HG03064 (cell line): ENCODE data around the gene CAPN11.
A peak's percentile ranks its signal among the peaks of the same experiment; 100 is the strongest.

Experiments used
- ATAC-seq: cut with Tn5 transposase; IDR thresholded peaks from one replicate; pipeline ENCODE4 v1.9.1; 2021; ENCODE audit warnings: low read depth; ENCODE audit not compliant: unreplicated experiment

The CAPN11 gene

DNA sequence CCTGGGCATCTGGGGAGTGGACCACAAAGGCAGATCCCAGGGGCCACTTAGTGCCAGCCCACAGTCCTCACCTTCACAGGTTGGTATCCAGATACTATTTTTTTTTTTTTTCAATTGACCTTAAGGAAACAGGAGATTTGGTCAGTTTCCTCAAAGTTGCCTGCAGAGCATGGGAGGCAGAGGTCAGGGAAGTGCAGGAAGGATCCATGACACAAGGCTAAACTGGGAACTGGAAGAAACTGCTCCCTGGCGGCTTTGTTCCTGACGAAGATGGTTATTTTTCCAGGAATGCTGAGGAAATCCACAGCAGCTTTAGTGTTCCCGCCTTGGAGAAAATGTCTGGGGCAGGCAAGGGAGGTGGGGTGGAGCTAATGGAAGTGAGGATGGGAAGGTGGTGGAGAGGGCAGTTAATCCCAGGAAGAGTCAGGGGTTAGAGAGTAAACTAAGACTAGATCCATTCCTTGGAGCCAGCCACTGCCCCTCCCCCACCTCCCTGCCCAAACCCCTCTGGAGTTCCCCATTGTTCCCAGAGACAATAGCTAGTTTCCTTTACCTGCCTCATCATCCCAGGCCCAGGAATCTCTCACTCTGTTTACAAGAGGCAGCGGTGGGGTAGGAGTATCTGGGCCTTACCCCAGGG is 43.8 kb downstream of the CAPN11 start:
- no peak for ATAC-seq

DNA sequence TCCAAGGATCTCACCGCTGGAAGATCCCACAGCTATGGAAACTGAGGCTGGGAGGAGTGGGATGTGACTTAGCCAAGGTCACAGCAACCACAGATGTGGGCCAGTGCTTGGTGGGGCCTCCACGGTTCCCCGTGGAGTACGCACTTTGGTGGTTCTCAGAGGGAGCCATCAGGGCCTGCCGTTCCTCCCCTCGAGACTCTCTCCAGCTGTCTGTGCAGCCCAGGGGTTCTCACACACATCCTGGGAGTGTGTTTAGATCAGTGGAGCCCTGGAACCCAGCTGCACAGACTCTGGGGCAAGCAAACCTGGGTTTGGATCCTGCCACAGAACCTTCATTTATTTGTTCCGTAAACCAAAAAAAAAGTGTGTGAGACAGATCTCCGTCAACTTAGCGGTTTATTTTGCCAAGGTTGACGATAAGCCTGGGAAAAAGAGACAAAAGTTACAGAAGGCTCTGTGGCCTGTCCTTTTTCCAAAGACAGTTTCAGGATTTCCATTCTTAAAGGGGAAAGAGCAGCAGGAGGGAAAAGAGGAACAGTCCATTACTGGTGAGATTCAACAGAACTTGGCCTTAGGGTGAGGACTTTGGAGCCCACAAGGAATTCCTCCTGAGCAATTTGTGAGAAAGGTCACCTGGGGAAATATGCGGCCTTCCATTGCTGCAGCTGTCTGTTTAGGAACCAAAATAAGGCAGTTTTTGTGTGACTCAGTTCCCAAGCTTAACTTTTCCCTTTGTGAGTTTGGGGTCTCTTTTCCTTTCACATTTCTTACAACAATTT is 44.5 kb downstream of the CAPN11 start:
- no peak for ATAC-seq

DNA sequence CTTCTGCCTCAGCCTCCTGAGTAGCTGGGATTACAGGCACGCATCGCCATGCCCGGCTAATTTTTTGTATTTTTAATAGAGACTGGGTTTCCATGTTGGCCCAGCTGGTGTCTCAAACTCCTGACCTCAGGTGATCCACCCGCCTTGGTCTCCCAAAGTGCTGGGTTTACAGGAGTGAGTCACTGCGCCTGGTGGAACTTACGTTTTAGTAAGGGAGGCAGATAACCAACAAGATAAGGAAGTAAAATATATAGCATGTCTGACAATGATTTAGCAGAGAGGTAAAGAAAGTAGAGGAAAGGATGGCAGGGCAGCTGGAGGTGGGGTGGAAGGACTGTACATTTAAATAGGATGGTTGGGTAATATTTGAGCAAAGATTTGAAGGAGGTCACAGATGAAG is 45.3 kb downstream of the CAPN11 start:
- no peak for ATAC-seq

DNA sequence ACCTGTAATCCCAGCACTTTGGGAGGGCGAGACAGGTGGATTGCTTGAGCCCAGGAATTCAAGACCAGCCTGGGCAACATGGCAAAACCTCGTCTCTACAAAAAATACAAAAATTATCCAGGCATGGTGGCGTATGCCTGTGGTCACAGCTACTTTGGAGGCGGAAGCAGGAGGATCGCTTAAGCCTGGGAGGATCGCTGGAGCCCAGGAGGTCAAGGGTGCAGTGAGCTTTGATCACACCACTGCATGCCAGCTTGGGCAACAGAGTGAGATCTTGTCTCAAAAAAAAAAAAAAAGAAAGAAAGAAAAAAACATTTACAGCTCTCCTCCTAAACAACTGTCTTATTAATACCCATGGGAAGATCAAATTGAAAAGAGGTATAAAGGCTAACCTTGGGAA is 49.3 kb downstream of the CAPN11 start:
- ATAC-seq: no peak

DNA sequence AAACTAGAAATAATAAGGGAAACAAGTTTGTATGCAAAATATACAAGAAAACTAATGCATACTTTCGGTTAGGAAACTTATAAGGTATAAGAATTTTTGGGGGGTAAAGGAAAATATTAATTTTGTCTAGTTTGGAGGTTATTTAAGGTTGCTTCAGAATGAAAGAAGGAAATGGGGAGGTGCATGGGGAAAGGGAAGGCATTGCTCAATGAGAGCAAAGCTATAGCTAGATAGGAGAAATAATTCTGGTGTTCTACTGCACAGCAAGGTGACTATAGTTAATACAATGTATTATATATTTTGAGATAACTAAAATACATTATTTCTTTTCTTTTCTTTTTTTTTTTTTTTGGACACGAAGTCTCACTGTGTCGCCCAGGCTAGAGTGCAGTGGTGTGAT is 52.7 kb downstream of the CAPN11 start:
- ATAC-seq: no peak

DNA sequence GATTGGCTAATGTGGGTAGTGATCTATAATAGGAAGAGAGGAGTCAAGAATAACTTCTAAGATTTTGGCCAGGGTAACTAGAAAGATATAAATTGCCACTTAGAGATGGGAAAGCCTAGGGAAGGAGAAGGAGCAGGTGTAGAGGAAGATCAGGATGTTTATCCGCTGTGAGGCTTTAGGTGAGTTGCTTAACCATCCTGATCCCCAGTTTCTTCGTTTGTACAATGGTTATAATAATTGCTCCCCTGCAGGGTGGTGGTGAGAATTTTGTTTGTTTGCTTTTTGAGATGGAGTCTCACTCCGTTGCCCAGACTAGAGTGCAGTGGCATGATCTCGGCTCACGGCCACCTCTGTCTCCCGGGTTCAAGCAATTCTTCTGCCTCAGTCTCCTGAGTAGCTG is 55.7 kb downstream of the CAPN11 start:
- ATAC-seq: no peak

DNA sequence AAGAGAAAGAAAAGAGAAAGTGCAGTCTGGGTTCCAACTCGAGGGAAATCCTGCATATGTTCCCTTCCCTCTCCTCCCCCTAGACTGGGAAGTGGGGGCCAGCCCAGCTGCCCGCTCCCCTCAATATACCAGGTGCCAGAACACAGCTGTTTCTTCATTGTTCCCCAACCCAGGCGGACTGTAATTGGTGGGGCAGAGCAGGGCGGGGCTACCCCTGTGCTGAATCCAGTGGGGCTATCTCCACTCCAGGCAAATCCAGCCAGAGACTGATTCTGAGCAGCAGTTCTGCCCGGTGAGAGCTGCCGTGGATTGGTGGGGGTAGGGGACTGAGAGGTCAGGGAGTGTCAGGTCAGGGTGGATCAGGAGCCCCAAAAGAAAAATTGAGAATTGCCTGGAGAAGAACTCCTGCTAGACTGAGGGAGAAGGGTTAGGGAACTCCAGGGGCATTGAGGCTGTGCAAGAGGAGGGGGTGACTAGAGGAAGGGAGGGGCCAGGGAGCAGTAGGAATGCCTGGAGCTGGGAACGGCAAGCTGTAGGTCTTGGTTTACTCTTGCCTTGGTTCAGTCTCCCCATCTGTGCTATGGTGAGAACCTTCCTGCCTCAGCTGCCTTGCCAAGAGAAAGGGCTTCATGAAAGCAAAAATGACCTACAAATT is 58.2 kb downstream of the CAPN11 start, which contains the start of gene MYMX:
Gene MYMX, plus strand, starts transcription at position 250 of the 655 bp plus-strand sequence. CDS start 546 bp downstream, outside the sequence.
- no peak for ATAC-seq

DNA sequence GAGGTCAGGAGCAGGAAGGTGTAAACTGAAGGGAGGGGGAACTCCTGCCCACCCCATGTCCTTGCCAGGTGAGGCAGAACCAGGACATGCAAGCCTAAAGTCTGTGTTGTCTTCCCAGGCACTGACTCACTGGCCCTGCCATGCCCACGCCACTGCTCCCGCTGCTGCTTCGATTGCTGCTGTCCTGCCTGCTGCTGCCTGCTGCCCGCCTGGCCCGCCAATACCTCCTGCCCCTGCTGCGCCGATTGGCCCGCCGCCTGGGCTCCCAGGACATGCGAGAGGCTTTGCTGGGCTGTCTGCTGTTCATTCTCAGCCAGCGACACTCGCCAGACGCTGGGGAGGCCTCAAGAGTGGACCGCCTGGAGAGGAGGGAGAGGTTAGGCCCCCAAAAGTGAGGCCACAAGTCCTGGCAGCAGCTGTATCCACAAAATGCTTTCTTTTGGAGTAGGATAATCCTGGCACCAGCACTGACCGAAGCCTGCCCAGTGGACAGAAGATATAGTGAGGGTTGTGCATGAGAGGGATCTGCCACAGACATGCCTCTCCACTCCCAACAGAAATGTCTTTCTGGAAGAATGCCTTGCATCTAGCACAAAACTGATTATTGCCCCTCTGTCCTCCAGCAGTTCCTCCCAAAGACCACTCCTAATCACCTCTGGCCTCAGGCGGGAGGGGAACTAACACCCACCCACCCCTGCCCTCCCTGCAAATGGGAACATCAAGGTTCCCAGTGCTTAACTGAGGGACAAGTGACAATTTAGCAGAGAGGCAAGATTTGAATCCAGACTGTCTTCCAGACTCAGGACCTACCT is 58.9 kb downstream of the CAPN11 start:
- ATAC-seq: no peak

DNA sequence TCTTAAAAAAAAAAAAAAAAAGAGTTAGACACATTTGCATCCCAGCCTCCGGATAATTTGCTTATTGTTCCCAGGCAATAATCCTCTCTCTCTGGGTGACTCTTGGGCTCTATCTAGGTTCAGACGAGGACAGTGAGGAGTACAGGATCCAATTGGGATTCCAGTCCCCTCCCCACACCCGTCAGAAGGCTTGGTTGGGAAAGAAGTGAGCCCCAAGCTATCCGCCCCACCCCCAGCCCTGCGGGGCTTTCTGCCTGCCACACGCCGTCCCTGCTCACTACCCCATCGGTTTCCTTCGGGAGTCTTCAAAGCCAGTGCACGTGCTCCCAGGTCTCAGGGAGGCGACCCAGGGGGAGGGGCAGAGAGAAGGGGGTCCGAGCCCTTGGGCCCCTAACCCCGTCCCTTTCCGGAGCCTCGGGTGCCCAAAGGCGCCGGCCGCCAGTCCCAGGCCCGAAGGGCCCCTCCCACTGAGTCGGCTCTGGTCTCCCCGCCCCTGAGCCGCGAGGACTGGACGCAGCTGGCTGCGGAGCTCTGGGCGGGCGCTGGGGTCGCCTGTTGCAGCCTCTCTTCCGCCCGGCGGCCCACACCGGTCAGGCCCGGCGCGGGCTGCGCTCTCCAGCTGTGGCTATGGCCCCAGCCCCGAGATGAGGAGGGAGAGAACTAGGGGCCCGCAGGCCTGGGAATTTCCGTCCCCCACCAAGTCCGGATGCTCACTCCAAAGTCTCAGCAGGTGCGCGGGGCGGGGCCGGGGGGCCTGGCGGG is 60.6 kb downstream of the CAPN11 start:
- ATAC-seq: peak; percentile 48

DNA sequence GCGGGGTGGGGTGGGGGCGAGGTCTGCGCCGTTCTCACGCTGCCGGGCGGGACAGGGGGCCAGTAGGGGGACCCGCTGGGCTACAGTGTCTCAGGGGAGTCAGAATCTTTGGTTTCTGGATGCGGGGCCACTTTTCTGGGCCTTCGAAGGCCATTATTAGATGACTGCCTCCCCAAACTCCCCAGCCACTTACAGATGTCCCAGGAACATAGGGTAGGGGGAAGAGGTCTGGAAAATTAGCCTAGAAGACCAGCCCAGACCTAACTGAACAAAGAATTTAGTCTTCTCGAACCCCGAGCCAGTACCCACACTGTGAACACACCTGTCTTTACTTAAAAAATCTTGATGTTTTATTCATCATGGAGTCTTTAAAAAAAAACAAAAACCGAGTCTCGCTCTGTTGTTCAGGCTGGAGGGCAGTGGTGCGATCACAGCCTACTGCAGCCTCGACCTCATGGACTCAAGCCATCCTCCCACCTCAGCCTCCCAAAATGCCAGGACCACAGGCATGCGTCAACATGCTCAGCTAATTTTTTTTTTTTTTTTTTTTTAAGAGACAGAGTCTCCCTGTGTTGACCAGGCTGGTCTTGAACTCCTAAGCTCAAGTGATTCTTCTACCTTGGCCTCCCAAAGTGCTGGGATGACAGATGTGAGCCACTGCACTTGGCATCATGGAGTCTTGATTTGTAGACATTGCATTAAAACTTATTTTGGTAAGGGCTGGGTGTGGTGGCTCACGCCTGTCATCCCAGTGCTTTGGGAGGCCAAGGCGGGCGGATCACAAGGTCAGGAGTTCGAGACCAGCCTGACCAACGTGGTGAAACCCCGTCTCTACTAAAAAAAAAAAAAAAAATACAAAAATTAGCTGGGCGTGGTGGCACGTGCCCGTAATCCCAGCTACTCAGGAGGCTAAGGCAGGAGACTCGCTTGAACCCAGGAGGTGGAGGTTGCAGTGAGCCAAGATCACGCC is 61.5 kb downstream of the CAPN11 start:
- no peak for ATAC-seq

DNA sequence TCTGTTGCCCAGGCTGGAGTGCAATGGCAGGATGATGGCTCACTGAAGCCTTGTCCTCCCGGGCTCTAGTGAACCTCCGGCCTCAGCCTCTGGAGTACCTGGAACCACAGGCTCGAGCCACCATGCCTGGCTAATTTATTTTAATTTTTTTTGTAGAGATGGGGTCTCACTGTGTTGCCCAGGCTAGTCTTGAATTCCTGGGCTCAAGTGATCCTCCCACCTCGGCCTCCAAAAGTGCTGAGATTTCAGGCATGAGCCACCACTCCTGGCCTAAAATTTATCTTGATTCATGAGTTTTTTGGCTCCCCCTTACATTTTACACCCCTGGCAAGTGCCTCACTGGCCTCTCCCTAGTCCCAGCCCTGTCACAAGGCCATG is 62.3 kb downstream of the CAPN11 start:
- ATAC-seq: no peak

DNA sequence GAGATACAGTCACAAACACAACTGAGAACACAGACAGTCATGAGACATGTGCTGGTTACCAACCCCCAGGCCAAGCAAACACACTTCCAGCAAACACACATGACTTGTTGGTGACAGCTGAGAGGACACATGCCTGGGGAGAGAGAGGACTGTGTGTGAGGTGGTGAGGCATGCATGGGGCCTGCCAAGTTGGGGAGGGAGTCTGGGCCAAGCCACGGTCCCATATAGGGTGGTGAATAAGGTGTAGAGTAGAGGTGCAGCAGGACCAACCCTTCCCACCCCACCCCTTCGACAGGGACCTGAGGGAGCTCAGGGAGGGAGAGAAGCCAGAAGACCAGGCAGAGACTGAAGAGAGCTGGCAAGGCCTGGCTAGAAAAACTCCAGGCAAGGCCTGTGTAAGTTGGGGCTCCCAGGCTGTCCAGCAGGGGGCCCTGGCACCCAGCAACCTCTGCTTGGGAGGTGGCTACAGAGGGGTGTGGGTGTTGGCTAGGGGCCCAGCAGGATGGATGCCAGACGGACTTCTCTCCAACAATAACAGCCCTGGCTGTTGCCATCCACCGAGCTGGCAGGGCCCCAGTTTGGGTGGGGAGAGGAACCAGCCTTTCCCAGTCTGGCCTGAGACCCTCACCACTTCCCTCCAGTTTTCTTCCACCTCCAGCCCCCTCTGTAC is 62.8 kb downstream of the CAPN11 start:
- no peak for ATAC-seq

DNA sequence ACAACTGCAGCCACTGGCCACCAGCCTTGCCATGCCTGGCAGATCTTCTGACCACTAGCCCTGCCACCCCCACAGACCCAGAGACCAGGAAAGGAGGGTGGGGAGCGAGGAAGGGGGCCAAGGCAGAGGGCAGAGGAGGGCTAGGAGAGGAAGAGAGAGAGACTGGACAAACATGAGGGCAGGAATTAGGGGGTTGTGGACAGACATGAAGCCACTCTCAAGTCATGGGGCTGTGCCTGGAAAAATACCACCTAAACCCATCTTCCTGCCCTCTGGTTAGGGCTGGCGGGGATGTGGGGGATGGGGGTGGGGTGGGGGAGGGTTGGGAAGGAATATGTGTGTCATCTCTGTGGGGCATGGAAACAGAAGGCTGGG is 63.3 kb downstream of the CAPN11 start:
- no peak for ATAC-seq

DNA sequence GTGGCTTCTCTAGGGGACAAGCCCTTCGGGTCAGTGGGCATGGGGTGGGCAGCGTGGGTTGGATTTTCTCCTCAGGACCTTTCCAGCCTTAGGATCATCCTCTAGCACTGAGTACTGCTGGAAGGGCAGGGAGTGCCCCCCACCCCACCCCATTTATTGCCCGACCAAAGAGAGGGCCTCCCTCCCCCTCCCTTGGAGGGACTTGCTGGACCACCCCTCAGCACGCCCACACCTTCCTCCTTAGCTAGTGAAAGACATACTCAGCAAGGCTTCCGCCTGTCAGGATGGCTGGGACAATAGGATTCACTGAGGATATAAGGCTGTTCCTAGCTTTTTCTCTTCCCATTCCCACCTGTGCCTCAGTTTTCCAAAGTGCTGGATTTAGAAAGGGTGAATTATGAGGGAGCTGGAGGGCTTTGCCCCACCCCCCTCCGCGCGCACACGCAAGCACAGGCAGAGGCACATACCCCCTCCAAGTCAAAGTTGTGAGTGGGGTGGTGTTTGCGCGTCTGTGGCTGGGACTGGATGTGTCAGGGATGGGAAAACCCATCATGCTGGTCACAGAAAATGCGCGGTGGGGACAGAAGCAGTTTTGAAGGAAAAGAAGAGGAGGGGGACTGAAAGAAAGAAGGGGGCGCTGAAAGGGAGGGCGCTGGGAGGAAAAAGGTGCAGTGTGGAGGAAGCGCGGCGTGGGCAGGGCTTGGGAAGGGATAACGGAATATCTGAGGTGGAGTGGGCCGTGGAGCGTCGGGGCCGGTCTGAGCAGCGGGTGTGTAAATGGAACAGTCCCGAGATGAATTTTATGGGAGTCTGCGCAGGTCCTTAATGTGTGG is 64.1 kb downstream of the CAPN11 start:
- ATAC-seq: no peak

DNA sequence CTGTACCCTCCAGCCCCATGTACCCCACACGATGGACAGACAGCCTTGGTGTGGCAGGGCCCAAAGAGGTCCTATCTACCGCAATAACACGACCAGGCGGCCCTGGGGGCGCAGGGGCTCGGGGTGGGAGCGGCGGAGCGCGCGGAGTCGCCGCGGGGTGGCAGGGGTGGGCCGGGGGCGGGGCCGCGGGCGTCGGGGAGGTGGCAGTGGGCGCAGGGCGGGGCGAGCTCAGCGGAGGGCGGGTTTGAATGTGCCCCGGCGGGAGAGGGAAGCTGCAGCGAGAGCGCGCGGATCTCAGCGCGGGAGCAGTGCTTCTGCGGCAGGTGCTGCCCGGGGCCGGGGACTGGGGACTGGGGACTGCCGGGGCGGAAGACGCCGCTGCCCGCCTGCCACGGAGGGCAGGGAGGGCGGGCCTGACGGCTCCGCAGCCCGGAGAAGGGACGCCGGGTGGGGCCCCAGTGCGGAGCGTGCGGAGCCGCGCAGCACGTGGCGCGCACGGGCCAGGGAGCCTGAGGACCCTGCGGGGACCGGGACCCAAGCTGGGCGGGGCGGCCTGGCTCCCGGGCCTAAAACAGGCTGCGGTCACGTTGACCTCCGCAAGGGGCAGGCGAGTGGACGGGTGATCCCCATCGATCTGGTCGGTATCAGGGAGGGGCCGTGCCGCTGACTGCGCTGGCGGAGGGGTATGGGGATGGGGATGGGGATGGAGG is 64.9 kb downstream of the CAPN11 start, which contains the start of gene SLC29A1:
Gene SLC29A1, plus strand, starts transcription at position 277 of the 710 bp plus-strand sequence. CDS start 3,719 bp downstream, outside the sequence.
- peak; percentile 44 for ATAC-seq

DNA sequence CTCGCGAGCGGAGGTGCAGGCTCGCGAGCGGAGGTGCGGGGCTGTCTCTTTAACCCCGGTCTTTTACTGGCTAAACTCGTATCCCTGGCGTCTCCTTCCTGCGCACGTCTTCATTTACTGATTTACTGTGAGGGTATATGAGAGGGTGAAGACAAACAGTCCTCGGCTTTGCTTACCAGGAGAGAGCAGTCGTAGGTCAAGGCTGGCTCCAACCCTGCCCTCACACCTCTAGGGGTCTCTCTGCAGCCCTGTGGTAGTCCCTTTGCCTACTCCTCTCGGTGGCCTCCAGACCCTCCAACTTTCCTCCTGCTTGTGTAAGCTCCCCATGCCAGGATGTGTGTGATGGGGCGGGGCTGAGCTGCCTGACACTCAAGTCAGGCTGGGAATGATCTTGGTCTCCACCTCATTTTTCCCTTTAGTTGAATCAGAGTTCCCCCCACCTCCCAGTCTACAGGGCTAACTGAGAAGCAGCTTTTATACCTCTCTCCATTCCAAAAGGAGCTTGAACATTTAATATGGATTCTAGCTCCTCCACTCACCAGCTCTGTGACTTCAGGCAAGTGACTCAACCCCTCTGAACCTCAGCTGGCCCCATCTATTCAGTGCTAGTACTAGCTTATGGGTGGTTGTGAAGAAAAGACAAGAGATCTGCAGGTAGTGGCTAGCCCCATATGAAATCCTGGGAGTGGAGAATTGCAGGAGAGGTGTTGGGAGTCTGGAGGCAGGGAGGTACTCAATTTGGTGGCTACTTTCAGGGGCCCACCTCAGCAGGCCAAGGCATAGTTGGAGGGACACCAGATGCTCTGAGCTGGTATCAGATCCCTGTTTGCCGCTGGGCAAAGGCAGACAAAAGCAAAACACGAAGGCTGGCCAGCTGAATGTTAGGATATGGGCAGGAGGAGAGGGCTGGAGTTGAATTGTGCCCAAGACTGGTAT is 65.7 kb downstream of the CAPN11 start:
- peak; percentile 17 for ATAC-seq
